Posterior vena cava (tissue), 2 donors: ENCODE data around the gene TFAM. TPM values are rescaled to one million over a fixed set of nuclear protein-coding genes. Genes with fewer than 3 reads are reported as not detected.

ENCODE experiments used
- DNase-seq: peaks from one replicate; pipeline ENCODE4 v3.0.0-alpha.2; 2020; ENCODE audit warnings: low spot score
- intact Hi-C, 2 donors: fragments of 100-400 bp; cut with DNase I; formaldehyde crosslinking; loops; one replicate each; pipeline versions ENCODE4 v1.14.1 to v1.14.2; 2022 to 2023
- long read RNA-seq, 2 donors: library from polyadenylated mRNA; unstranded; transcript quantifications; one replicate each; pipeline ENCODE4 v2.0.0, GENCODE V29; 2020 to 2021
- total RNA-seq, 2 donors: library from RNA; stranded (reverse); fragmentation: NEBNext Ultra II Directional; extraction: Animal tissue kit (Norgen Biotek cat#: 25700); gene quantifications; one replicate each; pipeline ENCODE4 v1.2.1, GENCODE V29; 2021
- donor health status: DM: yes; HTN: yes; CAD: no.
- donor health status: DM: yes; HTN: yes; CAD: no.

The TFAM gene
- total RNA-seq: 10 to 100 TPM; 19.4 to 21.9 TPM
- long read RNA-seq, donor 1, full-length matches to known transcripts: 3 of 4 reads
- long read RNA-seq, donor 1, partial matches to known transcripts: 0 of 4 reads
- long read RNA-seq, donor 1, other reads (novel, unspliced or antisense): 1 of 4 reads
- long read RNA-seq, donor 2, partial matches to known transcripts: 1 of 2 reads
- long read RNA-seq, donor 2, other reads (novel, unspliced or antisense): 1 of 2 reads

GRCh38 chr10:58384999-58385783 is at the start of gene TFAM:
TSS of gene TFAM (plus strand) at chr10:58385410. CDS start at chr10:58385548, 138 bp downstream.
- intact Hi-C loops: no loop called here
- peak; percentile 99 for DNase-seq

GRCh38 chr10:58336242-58336641 is 49.0 kb upstream of the TFAM start:
- DNase-seq: no peak
- intact Hi-C loops: no loop called here

GRCh38 chr10:58341422-58341821 is 43.8 kb upstream of the TFAM start:
- intact Hi-C loops: no loop called here
- no peak for DNase-seq

- DNase-seq: no peak
- intact Hi-C loops: no loop called here
These were observed 43.3 kb upstream of the TFAM start for GRCh38 chr10:58341947-58342346.

- intact Hi-C loops: no loop called here
- no peak for DNase-seq
These were observed 37.2 kb upstream of the TFAM start for GRCh38 chr10:58347967-58348366.

GRCh38 chr10:58348571-58349033 is 36.6 kb upstream of the TFAM start:
- no peak for DNase-seq

GRCh38 chr10:58350023-58350422 is 35.2 kb upstream of the TFAM start:
- no peak for DNase-seq
- intact Hi-C loops: no loop called here

More at GRCh38 chr10:58348571-58349033, 36.6 kb upstream of the TFAM start:
- intact Hi-C loops: no loop called here

- DNase-seq: no peak
- intact Hi-C loops: no loop called here
These were observed 34.4 kb upstream of the TFAM start for GRCh38 chr10:58350619-58351323.

- DNase-seq: no peak
These were observed 33.3 kb upstream of the TFAM start for GRCh38 chr10:58351616-58352578.

GRCh38 chr10:58352956-58353610 is 32.1 kb upstream of the TFAM start:
- intact Hi-C loops: no loop called here

More at GRCh38 chr10:58351616-58352578, 33.3 kb upstream of the TFAM start:
- intact Hi-C loops: no loop called here

GRCh38 chr10:58356756-58357155 is 28.5 kb upstream of the TFAM start:
- DNase-seq: no peak
- intact Hi-C loops: no loop called here

More at GRCh38 chr10:58352956-58353610, 32.1 kb upstream of the TFAM start:
- DNase-seq: no peak

- intact Hi-C loops: no loop called here
- DNase-seq: no peak
These were observed 26.8 kb upstream of the TFAM start for GRCh38 chr10:58358314-58358933.

GRCh38 chr10:58358947-58359346 is 26.3 kb upstream of the TFAM start:
- no peak for DNase-seq
- intact Hi-C loops: no loop called here

GRCh38 chr10:58359541-58359940 is 25.7 kb upstream of the TFAM start:
- no peak for DNase-seq
- intact Hi-C loops: no loop called here

- DNase-seq: no peak
- intact Hi-C loops: no loop called here
These were observed 24.7 kb upstream of the TFAM start for GRCh38 chr10:58360412-58361004.

- DNase-seq: no peak
- intact Hi-C loops: no loop called here
These were observed 23.9 kb upstream of the TFAM start for GRCh38 chr10:58361353-58361752.

GRCh38 chr10:58362027-58362789 is 23.0 kb upstream of the TFAM start:
- intact Hi-C loops: no loop called here
- no peak for DNase-seq
